PC-3 (cell line): ENCODE data around the gene CYLD. TPM values are rescaled to one million over a fixed set of nuclear protein-coding genes. Genes with fewer than 3 reads are reported as not detected.

Experiments used
- ATAC-seq: fragments of 200-7000 bp; cut with Tn5 transposase; 2 replicates; pipeline ENCODE4 v1.9.1; 2020; ENCODE audit warnings: mild to moderate bottlenecking, moderate library complexity
- BruUV-seq: library from RNA; stranded (reverse); fragments of 400-500 nt; replicated peaks from 2 replicates; lab custom pipeline; 2021; lab: Mats Ljungman, UMichigan
- CTCF ChIA-PET: fragments of 300-600 bp; sonication (Branson Sonifier 250); formaldehyde crosslinking; loops from one replicate; lab custom pipeline; 2022; ENCODE audit warnings: antibody characterized with exemption; lab: Charles Lee
- POLR2A ChIA-PET: fragments of 300-600 bp; sonication (Branson Sonifier 250); formaldehyde crosslinking; loops from one replicate; lab custom pipeline; 2022; ENCODE audit warnings: antibody characterized with exemption; ENCODE audit not compliant: unreplicated experiment; lab: Charles Lee
- DNase-seq: peaks from one replicate; pipeline ENCODE4 v3.0.0-alpha.2; 2015
- H2AFZ ChIP-seq: fragments of 300-600 bp; sonication (generic); 2 replicates; pipeline ENCODE4 v1.6.0; 2016; ENCODE audit warnings: antibody characterized with exemption, low read length
- H3F3A ChIP-seq: fragments of 300-600 bp; sonication (generic); one replicate; pipeline ENCODE4 v1.6.0; 2017; ENCODE audit warnings: antibody characterized with exemption, low read length, control low read depth, mild to moderate bottlenecking; ENCODE audit not compliant: unreplicated experiment
- H3K27ac ChIP-seq: fragments of 300-600 bp; sonication (generic); 2 replicates; pipeline ENCODE4 v1.5.1; 2016; ENCODE audit warnings: mild to moderate bottlenecking, low read length
- H3K27me3 ChIP-seq: fragments of 300-600 bp; sonication (generic); 2 replicates; pipeline ENCODE4 v1.6.1; 2016; ENCODE audit warnings: low read length, mixed read lengths
- H3K36me3 ChIP-seq: fragments of 300-600 bp; sonication (generic); 2 replicates; pipeline ENCODE4 v1.6.1; 2016; ENCODE audit warnings: low read depth, mixed run types, low read length, mixed read lengths
- H3K4me1 ChIP-seq: fragments of 300-600 bp; sonication (generic); 2 replicates; pipeline ENCODE4 v1.5.1; 2016; ENCODE audit warnings: low read length; ENCODE audit not compliant: insufficient read depth
- H3K4me2 ChIP-seq: fragments of 300-600 bp; sonication (generic); 2 replicates; pipeline ENCODE4 v1.6.0; 2016; ENCODE audit warnings: low read length
- H3K4me3 ChIP-seq: fragments of 300-600 bp; sonication (generic); 2 replicates; pipeline ENCODE4 v1.5.1; 2016; ENCODE audit warnings: mild to moderate bottlenecking, low read length, mixed read lengths
- H3K79me2 ChIP-seq: fragments of 300-600 bp; sonication (generic); 2 replicates; pipeline ENCODE4 v1.6.1; 2017; ENCODE audit warnings: low read length, mixed read lengths
- H3K9ac ChIP-seq: fragments of 300-600 bp; sonication (generic); 2 replicates; pipeline ENCODE4 v1.6.0; 2016; ENCODE audit warnings: mild to moderate bottlenecking, low read length
- H3K9me2 ChIP-seq: fragments of 300-600 bp; sonication (generic); replicated peaks from 2 replicates; pipeline ENCODE4 v1.6.1; 2016; ENCODE audit warnings: mixed run types, low read length, mixed read lengths
- H3K9me3 ChIP-seq: fragments of 300-600 bp; sonication (generic); 2 replicates; pipeline ENCODE4 v1.6.1; 2016; ENCODE audit warnings: low read length, mixed read lengths
- H4K20me1 ChIP-seq: fragments of 300-600 bp; sonication (generic); 2 replicates; pipeline ENCODE4 v1.6.1; 2016; ENCODE audit warnings: low read length, mixed read lengths
- CTCF ChIP-seq: fragments of 300-600 bp; sonication (generic); conservative IDR thresholded peaks from 2 replicates; pipeline ENCODE4 v1.5.1; 2017; ENCODE audit warnings: antibody characterized with exemption, low read depth, mild to moderate bottlenecking, low read length
- EZH2 ChIP-seq: fragments of 300-600 bp; sonication (generic); IDR thresholded peaks from one replicate; pipeline ENCODE4 v1.6.1; 2017; ENCODE audit warnings: antibody characterized with exemption, mild to moderate bottlenecking, low read length; ENCODE audit not compliant: unreplicated experiment
- EZH2phosphoT487 ChIP-seq: fragments of 300-600 bp; sonication (generic); IDR thresholded peaks from 2 replicates; pipeline ENCODE4 v1.6.1; 2018; ENCODE audit warnings: mild to moderate bottlenecking, antibody characterized with exemption, low read length, borderline replicate concordance
- intact Hi-C: fragments of 100-400 bp; cut with micrococcal nuclease; formaldehyde crosslinking; loops from 2 replicates; pipeline ENCODE4 v1.9.0; 2023
- total RNA-seq: library from RNA; depleted of rRNA; stranded (reverse); fragments of >200 nt; gene quantifications from 2 replicates; pipeline ENCODE4 v1.2.3, GENCODE V29; 2014

Gene CYLD
- total RNA-seq, 1 experiment from 2014 or later = 8.6 TPM

- TF ChIP-seq EZH2phosphoT487 = no peak
- no peak for TF ChIP-seq CTCF
- TF ChIP-seq EZH2 = no peak
- Histone ChIP-seq H3K36me3 (no peaks in the 10 kb centered on the region), H3K4me3 (no peak overlapping the region), H3K4me2 (no peak overlapping the region), H4K20me1 (no peaks in the 10 kb centered on the region), H3K79me2 (no peaks in the 10 kb centered on the region), H3K4me1 (peaks cover 8% of the 10 kb centered on the region), H2AFZ (no peak overlapping the region), H3K27ac (no peak overlapping the region), H3K9me3 (no peaks in the 10 kb centered on the region), H3F3A (no peaks in the 10 kb centered on the region), H3K9ac (no peak overlapping the region), H3K27me3 (no peaks in the 10 kb centered on the region), H3K9me2 (no peaks in the 10 kb centered on the region)
- DNase-seq (no peak), ATAC-seq (no peak)
- CTCF ChIA-PET = no interaction called here
- no TSS peak for BruUV-seq
- POLR2A ChIA-PET = no interaction called here
- intact Hi-C loops = no loop called here
Measured at GRCh38 chr16:50737420-50737959, 4.4 kb upstream of the CYLD start.

- no peaks in the 10 kb centered on the region for H4K20me1 ChIP-seq
- H2AFZ ChIP-seq = no peak overlapping the region
- H3K36me3 ChIP-seq = no peaks in the 10 kb centered on the region
- intact Hi-C loops = no loop called here
- H3F3A ChIP-seq = no peaks in the 10 kb centered on the region
- no peak overlapping the region for H3K4me2 ChIP-seq
- peaks cover 19% of the 10 kb centered on the region for H3K4me1 ChIP-seq
- ChIA-PET CTCF (no interaction called here), POLR2A (no interaction called here)
- BruUV-seq = no TSS peak
- no peak overlapping the region for H3K27ac ChIP-seq
- TF ChIP-seq CTCF = no peak
- TF ChIP-seq EZH2phosphoT487 = no peak
- TF ChIP-seq EZH2 = no peak
- H3K4me3 ChIP-seq = no peak overlapping the region
- no peaks in the 10 kb centered on the region for H3K9me2 ChIP-seq
- DNase-seq = no peak
- H3K9ac ChIP-seq = no peak overlapping the region
- no peaks in the 10 kb centered on the region for H3K79me2 ChIP-seq
- no peaks in the 10 kb centered on the region for H3K27me3 ChIP-seq
- H3K9me3 ChIP-seq = no peaks in the 10 kb centered on the region
- no peak for ATAC-seq
Measured at GRCh38 chr16:50739031-50739430, 2.9 kb upstream of the CYLD start.

- no peaks in the 10 kb centered on the region for H4K20me1 ChIP-seq
- H3K27ac ChIP-seq = no peak overlapping the region
- H3K9me3 ChIP-seq = no peaks in the 10 kb centered on the region
- H3K9me2 ChIP-seq = no peaks in the 10 kb centered on the region
- TF ChIP-seq EZH2 = no peak
- no peak for TF ChIP-seq CTCF
- no peak for TF ChIP-seq EZH2phosphoT487
- no peaks in the 10 kb centered on the region for H3K36me3 ChIP-seq
- no peaks in the 10 kb centered on the region for H3F3A ChIP-seq
- H3K4me2 ChIP-seq = peak overlapping the region; percentile 95
- no peak overlapping the region for H3K9ac ChIP-seq
- no TSS peak for BruUV-seq
- H3K79me2 ChIP-seq = no peaks in the 10 kb centered on the region
- intact Hi-C loops = loop anchor here (10.0 kb wide), 1 partner anchor 376 kb away; the partner anchor contains the start of gene BRD7
- ChIA-PET POLR2A (no interaction called here), CTCF (interaction anchor here (1.3 kb wide), 1 partner anchor 66 kb away, joined by 19 read pairs; no protein-coding TSS in a partner anchor)
- peak overlapping the region; percentile 69 for H3K4me3 ChIP-seq
- H3K4me1 ChIP-seq = peaks cover 34% of the 10 kb centered on the region
- DNase-seq = no peak
- no peak for ATAC-seq
- peak overlapping the region; percentile 94 for H2AFZ ChIP-seq
- H3K27me3 ChIP-seq = no peaks in the 10 kb centered on the region
Measured at GRCh38 chr16:50740736-50741135, 1.1 kb upstream of the CYLD start.
